ENCODE data around the gene SLCO2A1.

Gene SLCO2A1

DNA sequence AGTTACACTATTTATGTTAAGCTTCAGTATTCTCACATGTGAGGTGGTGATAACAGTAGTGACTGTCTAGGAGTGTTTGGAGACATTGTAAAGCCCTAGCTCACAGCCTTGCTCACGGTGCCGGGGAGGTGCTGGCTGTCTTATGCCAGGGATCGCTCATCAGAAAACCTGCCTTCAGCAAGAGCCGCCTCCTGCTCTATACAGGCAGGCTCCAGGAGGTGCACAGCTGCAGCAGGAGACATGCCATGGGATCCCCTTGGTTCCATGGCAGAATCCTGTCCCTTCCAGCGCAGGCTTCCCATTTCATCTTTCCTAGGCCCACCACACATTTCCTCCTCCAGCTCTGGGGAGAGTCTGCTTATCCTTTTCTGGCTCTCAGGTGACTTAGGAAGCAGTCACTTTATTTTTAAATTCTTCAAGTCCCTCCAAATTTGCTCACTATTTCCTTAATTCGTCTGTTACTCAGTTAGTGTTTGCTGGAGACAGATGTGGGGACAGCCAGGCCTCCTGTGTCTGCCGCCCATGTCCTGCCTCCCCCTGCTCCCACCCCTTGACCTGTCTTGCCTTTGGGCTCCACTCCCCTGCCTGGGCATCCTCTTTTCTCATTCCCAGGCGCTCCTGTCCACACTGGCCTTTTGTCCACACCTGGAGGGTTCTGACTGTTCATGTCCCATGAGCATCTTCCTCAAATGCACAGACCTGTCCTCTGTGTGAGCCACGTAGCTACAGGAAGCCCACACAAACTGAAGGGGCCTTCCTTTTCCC, 31.7 kb downstream of the SLCO2A1 start:
- DNase-seq: no peak

DNA sequence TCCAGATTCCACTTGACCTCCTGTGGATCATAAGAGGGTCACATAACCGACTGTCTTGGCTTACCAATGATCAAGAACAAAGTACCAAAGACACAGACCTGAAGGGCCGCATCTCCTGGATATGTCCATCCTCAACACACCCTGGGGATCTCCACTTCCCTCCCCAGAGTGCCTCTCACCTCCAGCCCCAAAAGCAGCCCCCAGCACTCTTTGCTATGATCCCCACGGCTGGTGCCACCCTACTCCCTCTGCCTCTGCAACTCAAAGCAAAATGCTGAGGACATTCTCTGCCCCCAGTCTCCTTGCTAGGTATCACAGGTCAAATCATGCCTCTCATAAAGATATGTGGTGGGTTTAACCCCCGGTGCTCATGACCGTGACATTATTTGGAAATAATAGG, 32.7 kb downstream of the SLCO2A1 start:
- DNase-seq: no peak

DNA sequence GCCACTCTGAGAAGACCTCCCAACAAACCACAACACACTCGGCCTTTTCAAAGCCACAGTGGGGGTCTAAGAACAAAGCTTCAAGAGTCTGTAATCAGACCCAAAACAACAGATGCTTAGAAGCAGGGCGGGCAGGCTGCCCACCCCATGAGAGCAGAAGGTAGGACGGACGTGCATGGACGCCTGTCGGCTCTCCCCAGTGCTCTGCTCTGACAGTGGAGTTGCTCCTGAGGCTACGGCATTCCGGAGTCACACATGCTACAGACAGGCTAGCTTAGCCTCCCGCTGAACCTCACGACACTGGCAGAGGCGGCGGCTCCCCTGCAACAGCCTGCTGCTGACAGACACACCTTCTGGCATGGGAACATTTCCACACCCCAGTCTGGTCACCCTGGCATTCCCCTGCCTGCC, 33.5 kb downstream of the SLCO2A1 start:
- DNase-seq: no peak

DNA sequence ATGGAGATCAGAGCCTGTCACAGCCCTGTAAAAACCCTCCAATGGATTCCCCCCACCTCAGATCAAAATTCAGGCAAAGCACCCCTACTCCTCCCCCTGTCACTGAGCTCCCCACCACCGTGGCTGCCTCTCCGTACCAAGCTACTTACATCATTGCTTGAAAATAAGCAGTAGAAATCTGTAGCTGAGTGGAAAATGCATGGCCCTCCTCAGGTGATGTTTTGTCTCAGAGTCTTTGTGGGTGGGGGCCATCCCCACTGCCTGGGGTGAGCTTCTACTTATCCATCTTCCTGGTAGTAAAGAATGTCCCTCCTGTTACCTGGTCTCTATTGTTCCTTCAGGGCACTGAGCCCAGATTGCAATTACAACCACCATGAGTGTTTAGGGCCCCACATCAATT, 34.5 kb downstream of the SLCO2A1 start:
- DNase-seq: no peak

DNA sequence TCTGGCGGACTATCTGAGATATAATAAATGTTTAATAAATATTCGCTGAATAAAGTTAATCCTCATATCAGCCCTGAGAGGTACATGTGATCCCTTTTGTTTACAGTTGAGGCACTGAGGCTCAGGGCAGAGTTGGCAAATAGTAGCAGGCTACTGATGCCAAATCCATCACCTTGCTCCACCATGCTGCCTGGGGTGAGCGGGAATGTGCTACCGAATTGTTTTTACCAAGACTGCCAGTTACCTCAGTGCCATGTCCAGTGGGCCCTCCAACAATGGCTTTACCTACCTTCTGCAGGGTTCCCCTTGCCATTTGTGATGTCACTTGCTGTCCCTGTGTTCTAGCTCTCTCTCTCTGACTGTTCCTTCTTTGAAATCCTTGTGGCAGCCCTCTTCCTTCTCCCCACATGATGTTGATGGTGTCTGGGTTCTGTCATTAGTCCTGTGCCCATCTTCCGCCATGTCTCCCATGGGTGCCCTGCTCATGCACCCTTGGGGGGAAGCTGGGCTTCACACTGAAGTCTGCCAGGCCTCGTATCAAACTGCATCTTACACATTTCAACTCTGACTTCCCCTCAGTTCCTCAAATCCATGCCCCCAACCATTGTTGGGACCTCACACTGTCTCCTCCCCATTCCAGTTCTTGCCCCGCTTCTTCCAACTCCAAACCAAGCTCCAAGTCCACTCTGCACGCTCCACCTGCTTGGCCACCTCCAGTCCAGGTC, 35.4 kb downstream of the SLCO2A1 start:
- DNase-seq: no peak

DNA sequence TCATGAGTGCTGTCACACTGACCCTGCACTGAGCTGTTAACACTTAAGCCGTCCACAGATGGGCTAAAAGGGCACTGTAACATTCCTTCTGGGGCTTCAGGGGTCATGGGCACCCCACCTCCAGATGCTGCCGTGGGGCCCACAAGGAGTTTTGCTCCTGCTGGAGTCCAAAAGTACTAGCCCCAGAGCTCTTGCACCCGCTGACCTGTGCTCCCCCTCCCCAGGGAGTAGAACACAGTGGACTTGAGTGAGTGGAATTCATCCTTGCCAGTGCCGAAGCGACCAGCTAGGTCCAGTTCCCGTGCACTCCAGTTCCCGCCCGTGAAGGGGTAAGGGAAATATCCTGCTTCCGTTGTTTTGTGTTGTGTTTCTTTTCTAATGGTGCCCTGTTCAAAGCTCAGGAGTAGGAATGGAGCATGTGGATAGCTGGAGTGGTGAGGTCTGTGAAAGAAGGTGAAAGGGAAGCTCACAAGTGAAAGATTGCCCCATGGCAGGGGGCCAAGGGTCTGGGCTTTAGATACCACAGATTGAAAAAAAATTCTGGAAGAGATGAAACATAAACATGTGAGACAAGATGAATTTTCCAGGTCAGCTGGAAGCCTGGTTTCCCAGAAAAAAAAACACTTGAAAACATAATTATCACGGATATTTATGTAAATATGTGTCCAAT, 36.6 kb downstream of the SLCO2A1 start:
- no peak for DNase-seq

DNA sequence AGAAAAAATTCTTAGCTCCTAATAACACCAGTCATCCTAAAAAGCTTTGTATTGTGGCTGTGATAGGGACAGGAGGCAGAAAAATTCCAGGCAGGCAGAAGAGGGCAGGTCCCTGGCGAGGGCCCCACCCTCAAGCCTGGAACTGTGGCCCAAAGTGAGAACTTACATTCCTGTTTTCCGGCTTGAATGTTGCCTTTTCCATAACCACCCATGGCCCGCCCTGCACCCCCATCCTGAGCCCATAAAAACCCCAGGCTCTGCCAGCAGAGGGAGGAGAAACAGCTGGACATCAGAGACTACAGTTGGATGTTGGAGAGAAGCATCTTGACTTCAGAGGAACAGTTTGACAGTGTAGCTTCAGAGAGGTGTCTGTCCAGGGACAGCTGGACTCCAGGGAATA, 37.3 kb downstream of the SLCO2A1 start:
- DNase-seq: no peak

DNA sequence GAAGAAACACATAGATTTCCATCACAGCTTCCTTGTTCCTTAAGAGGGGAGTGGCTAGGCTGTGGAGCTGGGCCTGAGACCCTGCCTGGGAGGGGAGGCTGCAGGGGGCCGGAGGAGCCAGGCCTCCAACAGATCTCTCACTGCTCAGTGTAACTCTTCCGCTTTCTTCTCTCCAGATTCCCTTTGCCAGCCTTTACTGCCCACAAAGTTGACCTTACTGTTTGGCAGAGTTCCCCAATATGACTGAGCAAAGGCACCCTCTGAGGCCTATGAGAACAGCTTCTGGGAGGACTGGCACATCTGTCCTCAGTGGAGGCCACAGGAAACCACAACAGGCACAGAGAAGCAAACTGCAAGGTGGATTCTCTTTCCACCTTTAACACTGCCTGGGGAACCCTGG, 38.1 kb downstream of the SLCO2A1 start:
- no peak for DNase-seq

DNA sequence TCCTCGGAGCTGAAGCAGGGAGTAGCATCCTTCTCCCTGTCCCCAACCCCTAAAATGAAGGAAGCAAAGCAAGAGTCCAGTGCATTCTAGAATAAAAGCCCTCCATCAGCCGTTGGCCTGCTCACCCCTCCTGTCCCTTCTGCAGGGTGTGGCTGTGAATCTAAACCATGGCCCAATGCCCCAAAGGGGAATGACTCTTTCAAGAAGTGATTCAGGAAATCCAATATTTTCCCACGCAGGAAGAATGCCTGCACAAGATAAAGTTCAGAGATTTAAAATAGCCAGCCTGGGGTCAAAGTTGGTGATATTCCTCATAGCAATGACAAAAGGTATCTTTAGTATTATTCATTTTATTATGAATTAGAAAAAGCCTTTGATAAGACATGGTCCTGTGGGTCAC, 38.5 kb downstream of the SLCO2A1 start:
- DNase-seq: no peak

DNA sequence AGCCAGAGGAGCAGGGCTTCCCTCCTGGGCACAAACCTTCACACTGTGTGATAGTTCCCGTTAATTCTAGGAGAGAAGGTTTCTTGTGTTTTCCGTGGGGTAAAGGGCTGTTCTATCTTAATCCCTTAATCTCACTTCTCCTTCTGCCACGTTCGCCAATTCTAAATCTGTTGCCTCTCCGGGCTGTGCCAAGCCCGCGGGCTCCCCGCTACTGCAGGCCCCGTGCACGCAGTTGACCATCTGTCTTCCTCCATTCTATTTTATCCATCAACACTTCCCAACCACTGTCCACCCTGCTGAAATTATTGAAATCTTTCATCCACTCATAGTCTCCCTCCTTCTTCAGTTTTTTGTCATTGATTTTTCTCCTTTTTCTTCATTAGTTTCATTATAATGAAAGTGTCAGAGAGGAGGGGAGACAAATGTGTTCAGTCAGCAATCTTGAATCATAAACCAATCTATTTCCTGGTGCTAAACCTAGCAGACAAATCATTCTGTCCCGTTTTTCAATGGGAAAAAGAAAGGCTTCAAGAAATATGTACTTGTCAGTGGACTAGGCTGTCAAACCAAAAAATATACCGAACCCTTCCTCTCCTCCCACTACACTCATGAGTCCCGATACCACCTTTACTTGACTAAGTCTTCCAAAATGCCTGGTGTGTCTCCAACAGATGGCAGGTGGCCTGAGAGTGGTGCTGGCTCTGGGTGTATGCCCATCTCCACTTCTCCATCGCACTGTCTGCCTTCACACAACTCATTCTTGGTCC, 39.6 kb downstream of the SLCO2A1 start:
- no peak for DNase-seq

DNA sequence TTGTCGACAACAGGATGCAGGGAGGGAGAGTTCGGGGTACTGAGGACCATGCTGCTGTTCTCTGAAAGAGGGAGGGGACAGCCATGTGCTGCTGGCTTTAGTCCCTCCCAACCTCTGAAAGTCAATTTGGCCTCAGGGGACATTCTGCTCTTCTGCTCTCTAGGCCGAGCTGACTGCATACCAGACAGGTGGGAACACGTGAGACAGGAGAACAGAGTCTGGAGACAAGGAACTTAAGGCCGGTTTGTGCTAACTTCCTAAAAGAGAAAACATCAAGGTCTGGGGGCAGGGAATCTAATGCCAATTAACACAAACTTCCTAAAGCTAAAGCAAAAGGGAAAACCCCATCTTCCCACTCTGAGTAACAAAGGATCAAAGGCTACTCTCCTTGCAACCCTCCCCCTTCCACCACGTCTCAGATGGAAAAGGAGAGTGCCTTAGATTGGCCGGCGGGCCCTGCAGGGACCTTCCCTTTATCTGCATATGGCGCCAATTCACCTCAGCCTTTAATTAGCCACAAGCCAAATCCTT, 41.0 kb downstream of the SLCO2A1 start:
- no peak for DNase-seq

DNA sequence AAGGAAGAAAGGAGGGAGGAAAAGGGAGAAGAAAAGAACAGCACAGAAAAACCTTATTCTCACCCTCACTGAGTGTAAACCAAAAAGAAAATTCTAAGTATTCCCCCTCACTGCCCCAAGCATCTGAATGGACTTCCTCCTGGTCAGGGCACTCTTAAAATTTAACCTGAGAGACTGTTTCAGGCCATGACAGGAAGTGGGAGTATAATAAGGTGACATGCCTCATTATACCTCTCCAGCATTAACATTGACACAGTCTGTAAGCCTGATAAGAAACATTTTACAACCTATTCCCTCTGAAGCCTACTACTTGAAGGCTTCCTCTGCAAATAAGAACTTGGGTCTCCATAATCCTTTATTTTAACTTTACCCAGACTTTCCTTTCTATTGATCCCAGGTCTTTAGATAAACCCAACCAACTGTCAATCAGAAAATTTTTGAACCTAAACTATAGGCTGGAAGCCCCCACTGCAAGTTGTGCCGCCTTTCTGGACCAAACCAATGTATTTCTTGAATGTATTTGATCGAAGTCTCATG, 41.7 kb downstream of the SLCO2A1 start:
- no peak for DNase-seq

DNA sequence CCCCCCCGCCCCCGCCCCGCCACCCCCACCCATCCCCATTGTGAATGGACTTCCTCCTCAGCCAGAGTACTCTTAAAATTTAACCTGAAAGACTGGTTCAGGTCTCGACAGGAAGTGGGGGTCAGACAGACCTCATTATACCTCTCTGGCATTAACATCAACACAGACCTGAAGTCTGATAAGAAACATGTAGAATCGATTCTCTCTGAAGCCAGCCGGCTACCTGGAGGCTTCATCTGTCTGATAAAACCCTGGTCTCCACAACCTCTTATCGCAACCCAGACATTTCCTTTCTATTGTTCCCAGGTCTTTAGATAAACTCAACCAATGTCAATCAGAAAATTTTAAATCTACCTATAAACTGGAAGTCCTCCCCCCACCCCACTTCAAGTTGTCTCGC, 42.6 kb downstream of the SLCO2A1 start:
- no peak for DNase-seq

DNA sequence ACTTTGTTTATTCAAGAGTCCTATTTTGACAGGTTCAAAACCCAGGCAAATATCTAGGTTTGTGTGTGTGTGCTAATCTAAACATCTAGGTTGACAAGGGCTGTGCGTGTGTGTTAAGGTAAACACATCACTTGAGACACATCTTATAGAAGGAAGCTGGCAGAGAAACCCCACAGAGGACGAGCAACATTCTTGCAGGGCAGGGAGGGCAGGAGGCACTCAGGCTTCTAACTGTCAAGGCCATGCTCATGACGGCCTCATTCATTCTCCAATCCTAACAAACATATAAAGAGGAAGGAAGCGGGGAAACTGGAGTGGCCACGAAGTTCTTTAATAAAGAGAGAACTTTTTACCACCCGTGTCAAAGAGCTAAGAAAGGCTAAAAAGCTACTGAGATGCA, 43.4 kb downstream of the SLCO2A1 start:
- no peak for DNase-seq

DNA sequence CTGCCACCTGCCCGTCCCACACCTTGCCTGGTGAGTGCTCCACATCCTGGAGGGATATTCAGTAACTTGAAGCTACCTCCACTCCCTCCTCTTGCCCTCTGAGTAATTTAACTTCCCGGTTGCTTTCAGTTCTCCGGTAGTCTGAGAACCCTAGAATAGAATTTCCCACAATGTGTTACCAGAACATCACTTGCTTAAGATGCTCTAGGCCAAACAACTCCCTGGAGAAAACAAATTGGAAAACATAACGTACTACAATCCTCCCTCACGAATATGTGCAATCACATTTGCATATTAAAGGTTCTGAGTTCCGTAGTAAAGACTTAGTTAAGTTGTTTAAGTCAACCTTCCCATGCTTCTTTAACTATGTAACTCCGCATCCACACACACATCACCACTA, 44.8 kb downstream of the SLCO2A1 start:
- DNase-seq: no peak

DNA sequence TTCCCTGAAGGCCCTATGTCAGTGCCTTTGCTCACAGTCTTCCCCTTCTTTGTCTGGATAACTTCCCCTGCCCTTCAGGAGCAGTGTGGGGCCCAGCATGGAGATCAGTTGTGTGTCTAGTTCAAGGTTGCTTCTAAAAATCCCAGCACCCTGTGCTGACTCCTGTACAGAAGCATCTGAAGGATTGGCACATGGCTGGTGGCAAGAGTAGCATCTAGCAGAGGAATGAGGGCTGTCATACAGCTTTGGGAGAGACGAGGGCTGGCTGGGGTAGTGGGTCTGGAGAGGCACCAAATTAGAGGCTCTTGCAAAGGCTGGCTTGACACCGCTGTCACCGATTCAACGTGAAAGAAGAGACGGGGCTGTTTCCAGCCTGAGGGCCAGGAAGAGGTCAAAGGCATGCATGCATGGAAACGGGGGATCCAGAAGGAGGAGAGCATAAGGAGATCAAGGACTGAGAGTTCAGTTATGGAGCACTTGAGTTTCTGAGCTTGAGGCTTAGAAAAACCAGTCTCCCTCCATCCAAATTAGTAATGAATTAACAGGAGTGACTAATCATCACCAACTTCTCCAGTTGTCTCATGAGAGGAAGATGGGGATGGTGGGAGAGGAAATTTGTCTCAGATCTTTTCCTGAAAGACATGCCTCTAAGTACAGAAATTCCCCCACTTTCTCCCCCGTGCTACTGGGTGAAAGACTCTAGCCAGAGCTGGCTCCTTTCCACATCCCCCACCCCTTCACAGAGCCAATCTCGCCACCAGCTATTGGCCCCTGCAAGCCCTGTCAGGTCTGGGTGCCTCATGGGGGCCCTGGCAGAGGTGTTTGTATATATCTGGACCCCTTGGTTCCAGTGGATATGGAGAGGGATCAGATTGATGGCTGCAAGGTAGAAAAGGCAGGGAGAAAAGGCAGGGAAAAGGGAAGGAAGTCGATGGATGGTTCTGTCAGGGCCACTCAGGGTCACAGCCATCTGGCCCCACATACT, 45.9 kb downstream of the SLCO2A1 start:
- no peak for DNase-seq

DNA sequence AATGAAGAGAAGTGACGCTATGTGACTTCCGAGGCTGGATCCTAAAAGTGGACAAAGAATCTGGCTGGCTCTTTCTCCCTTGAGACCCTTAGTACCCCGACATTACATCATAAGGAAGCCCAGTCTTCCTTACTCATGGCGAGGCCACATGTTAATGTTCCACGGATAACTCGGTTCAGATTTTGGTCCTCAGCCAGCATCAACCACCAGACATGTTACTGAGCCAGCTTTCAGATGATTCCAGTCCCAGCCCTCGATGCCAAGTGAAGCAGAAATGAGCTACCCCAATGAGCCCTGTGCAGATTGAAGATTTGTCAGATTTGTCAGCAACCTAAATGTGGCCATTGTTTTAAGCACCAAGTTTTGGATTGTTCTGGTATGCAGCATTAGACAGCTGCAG, 46.6 kb downstream of the SLCO2A1 start:
- DNase-seq: no peak

DNA sequence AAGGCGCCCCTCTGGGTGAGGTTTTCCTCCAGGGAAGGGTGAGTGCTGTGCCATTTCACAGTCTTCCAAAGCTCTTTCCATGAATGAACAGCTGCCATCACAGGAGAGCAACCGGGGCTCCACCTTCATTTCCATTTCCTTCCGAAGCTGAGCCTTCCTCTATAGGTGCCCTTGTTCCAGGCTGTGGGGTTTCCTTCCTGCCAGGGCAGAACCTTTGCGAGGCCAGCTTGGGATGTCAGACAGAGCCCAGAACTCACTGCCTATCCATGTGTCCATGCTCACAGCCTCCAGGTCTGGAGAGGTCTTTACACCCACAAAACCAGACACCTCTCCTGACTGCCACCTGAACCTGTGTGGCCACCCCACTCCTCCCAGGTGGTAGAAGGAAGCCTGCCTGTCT, 49.2 kb downstream of the SLCO2A1 start:
- no peak for DNase-seq

DNA sequence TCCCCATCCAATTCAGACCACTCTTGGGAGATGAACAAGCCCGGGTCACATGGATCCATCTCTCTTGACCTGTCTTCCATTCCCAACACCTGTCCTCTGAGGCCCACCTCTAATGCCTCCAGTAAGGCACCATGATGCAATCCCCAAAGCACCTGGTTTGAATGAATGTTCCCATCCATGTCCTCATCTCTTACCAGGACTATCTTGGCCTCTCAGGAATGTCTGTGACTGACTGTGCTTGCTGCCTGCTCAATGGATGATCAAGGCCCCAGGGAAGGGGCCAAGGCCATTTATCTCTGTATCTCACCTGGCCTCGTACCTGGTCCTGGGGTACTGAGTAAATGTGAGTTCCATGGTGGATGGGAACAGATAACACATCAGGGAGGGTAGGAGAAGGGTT, 49.7 kb downstream of the SLCO2A1 start:
- DNase-seq: no peak

DNA sequence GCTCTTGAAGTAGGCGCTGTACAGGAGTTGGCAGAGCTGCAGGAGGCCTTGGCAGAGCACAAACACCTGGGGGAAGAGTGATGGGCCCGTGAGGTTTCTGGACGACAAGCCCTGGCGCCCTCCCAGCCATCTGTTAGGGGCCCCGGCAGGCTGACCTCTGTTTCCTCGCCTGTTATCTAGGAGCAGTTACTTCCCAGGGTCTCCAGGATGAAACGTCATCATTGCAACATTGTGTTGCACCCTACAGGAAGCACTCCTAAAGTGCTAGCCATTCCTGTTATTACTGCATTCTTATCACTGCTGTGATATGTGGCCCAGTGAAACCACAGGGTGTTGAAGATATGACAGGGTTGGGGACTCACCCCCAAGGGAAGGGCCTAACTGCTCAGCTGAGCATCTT, 50.2 kb downstream of the SLCO2A1 start:
- DNase-seq: no peak

DNA sequence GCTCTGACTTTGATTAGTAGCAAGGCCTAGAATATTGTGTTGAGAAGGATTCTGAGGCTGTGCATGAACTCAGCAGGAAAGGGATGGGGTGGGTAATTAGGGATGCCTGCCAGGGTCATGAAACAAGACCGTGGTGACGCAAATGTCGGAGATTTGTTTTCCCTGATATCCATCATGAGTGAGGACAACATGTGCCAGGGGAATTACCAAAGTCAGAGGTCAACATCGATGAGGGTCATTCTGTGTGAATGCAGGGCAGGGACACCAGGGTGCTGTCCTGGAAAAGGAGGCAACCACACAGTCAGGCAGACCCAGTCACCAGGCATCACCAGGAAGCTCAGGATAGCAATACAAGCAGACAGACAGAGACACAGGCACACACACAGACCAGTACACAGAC, 52.2 kb downstream of the SLCO2A1 start:
- DNase-seq: no peak

Measured in NCI-H187 (cell line).